HG03039 (cell line): ENCODE measurements around the gene TXNDC2.
"Not testable (repeated sequence)": the region's sequence is repeated elsewhere in the genome, so short reads cannot be mapped to it uniquely, and the experiment has no call there.

Source experiments
- ATAC-seq: cut with Tn5 transposase; IDR thresholded peaks from one replicate; pipeline ENCODE4 v1.9.1; 2021; ENCODE audit warnings: mild to moderate bottlenecking, moderate library complexity; ENCODE audit not compliant: unreplicated experiment

Gene TXNDC2

GRCh38 chr18:9911226-9911625 lies 25.5 kb downstream of the TXNDC2 start:
- no peak for ATAC-seq

DNA sequence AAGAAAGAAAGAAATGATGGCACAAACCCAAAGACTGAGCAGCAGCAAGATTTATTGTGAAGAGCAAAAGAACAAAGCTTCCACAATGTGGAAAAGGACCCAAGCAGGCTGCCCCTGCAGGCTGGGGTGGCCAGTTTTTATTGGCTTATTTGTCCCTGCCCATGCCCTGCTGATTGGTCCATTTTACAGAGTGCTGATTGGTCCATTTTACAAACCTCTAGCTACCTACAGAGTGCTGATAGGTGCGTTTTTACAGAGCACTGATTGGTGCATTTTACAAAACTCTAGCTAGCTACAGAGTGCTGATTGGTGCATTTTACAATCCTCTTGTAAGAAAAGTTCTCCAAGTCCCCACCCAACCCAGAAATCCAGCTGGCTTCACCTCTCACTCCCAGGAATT lies 26.5 kb downstream of the TXNDC2 start:
- ATAC-seq, result not testable (repeated sequence)

GRCh38 chr18:9913151-9913525 lies 27.4 kb downstream of the TXNDC2 start:
- ATAC-seq, result no peak

DNA sequence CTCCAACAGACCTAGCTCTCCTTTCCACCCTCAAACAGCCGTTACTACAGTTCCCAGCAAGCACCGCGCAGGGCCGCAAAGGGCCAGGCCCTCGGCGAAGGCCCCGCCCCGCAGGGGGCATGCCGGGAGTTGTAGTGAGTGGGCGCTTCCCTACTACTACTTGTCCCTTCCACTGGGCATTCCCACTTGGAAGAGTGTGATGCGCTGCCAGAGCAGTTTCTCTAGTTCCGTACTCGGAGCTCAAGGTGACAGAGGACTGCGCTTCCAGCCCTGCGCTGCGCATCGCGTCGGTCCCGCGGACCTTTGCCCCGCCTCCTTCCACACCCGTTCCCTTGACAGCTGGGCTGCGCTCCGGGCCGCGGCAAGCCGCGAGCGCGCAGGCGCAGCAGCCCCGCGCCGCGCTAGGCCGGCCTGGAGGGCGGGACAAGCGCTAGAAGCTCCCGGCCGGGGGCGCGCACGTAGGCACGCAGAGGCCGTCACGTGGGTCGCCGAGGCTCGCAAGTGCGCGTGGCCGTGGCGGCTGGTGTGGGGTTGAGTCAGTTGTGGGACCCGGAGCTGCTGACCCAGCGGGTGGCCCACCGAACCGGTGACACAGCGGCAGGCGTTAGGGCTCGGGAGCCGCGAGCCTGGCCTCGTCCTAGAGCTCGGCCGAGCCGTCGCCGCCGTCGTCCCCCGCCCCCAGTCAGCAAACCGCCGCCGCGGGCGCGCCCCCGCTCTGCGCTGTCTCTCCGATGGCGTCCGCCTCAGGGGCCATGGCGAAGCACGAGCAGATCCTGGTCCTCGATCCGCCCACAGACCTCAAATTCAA lies 28.0 kb downstream of the TXNDC2 start, which contains the start of gene VAPA:
Gene VAPA (plus strand): TSS at position 491 of the 808 bp plus-strand sequence. CDS start 241 bp downstream, at position 732.
- peak; percentile 75 for ATAC-seq

GRCh38 chr18:9914334-9914583 lies 28.5 kb downstream of the TXNDC2 start:
- no peak for ATAC-seq

DNA sequence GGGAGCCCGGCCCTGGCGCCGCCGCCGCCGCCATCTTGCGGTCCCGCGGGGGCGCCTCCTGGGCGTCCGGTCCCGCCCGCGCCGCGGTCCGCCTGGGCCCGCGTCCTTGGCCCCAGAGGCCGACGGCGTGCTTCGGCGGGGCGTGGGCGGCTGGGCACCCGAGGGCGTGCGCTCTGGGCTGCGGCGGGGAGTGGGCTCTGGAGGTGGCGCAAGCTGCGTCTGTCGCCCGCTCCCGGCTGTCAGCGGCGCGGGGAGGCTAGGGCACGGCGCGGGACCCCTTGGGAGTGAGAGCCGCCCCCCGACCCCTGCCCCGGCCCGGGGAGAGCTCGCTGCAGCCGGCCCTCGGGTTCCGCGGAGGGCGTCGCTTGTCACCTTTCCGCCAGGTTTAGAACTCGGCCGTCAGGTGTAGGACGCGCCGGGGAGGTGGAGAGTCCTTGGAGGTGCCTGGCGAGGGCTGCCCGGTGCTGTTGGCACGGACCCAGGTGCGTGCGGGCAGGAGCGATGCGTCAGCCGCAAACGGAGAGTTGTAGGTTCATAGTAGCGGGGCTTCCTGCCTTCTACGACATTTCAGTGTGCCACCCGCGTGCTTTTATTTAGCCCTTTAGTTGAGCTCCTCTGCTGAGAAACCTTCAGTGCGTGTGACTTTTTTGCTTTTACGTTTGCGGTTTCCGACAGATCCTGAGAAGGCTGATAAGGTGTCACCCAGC lies 29.0 kb downstream of the TXNDC2 start:
- ATAC-seq, result peak; percentile 32

DNA sequence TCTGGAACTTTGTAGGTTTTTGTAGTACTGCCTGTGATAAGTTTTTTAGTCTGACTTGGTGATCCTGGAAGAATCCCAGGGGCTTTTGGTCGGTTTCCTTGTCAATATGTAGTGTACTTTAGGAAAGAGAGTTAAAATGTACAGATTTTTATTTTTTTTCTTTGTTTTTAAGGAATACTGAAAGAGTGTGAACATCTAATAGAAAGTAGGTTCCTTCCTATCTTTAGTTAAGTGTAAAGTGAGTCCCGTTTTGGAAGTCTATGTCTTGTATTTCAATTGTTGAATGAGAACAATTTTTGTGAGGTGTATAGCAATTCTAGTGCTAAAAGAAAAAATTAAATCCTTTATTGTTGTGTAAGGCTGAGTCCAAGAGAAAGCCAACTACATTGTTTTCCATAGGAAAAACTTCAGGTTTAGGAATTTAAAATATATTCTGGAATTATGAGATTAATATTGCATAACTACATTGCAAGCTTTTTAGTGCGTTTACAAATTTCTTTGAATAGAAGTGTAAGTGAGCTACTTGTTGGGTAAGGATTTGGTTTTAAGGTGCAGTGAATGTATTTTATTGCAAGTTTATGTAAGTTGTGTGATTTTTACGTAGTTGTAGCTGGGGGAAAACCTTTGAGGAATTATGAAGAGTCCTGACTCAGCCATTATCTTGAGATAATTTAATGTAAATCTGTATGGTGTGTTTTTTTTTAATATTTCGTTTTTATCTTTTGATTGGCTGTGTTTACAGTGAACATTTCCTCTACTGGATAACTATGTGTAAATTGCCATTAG lies 29.7 kb downstream of the TXNDC2 start:
- ATAC-seq, result no peak

DNA sequence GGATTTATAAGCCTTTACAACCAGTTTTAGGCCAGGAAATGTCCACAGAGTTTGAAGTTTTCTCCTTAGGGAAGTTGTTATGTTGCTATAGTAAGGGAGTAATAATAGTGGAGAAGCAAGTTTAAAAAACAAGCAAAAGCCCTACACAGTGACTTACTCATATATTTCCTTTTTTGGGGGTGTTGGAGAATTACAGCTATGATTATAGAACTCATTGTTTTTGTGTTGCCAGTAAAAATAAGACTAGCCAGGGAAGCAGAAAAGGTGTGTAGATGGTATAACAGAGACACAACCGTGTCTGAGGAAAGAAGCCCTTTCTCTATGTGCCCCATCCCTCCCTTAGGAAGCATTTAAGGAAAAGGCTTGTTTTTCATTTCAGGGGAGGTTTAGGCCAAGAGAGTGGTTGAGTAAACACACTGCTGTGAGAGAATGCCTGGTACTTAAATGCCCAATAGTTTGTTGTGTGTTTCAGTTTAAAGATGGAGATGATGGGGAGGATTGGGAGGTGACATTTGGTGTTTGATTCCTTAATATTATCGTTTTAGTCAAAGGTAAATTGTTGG lies 30.4 kb downstream of the TXNDC2 start:
- ATAC-seq, result no peak

DNA sequence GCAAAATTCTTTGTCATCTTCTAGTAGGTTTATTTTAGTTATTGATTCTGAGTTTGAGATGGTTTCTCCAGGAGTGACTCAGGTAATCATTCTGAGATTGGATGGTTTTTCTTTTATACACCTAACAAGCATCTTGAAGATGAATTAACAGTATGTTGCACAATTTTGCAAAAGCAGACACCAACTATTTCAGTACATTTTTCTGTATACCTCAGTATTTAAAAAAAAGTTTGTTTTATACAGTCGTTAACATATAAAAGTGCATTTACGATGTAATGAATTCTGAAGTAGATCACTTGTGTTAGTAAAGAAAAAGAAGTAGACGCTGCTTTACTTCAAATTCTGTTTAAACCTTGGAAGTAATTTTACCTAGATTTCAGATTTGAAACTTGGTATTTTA lies 31.0 kb downstream of the TXNDC2 start:
- no peak for ATAC-seq

- no peak for ATAC-seq
These were observed 32.4 kb downstream of the TXNDC2 start for GRCh38 chr18:9918016-9918680.

DNA sequence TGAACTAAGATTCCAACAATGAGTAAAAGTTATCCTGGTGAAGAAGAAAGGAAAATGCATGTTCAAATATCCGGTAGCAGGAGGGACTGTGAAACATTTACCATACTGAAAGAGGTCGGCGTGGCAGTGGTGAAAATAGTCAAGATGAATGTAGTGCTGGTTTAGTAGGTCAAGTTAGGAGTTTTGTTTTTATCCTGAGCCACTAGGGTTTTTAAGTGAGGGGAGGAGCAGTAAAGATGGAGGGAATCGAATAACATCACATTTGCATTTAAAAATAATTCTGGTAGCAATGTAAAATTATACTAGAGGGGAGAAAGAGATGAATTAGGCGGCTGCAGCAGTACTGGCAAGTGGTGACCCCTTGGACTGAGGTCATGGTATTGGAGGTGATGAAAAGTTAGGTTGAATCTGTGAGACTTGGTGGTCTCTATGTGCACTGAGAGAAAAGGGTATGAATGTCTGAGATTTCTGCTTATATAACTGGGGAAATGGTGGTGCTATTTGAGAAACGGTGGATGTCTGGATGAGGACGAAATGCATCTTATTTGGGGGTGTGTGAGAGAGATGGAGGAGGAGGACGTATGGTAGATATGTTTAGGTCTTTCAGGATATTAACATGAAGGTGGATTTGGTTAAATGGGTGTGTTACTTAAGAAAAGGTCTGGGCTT lies 33.9 kb downstream of the TXNDC2 start:
- ATAC-seq, result no peak

- no peak for ATAC-seq
These were observed 37.0 kb downstream of the TXNDC2 start for GRCh38 chr18:9922592-9923311.

GRCh38 chr18:9924371-9924943 lies 38.7 kb downstream of the TXNDC2 start:
- no peak for ATAC-seq

- ATAC-seq, result no peak
These were observed 39.6 kb downstream of the TXNDC2 start for GRCh38 chr18:9925369-9925768.

DNA sequence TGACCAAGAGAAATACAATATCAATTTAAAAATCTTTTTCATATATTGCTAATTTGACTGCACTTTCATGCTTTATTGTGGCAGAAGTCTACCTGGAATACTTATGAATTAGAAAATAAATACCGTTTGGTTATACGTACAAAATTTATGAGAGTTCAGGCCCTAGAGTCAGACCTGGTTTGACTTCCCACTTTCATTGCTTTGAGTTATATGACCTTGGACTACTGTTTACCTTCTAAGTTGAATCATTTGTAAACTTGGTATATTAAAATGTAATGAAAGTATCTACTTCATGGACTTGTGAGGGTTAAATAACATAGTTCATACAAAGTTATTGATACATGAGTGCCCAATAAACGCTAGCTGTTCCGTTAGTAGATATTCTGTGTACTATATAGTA lies 40.0 kb downstream of the TXNDC2 start:
- no peak for ATAC-seq

DNA sequence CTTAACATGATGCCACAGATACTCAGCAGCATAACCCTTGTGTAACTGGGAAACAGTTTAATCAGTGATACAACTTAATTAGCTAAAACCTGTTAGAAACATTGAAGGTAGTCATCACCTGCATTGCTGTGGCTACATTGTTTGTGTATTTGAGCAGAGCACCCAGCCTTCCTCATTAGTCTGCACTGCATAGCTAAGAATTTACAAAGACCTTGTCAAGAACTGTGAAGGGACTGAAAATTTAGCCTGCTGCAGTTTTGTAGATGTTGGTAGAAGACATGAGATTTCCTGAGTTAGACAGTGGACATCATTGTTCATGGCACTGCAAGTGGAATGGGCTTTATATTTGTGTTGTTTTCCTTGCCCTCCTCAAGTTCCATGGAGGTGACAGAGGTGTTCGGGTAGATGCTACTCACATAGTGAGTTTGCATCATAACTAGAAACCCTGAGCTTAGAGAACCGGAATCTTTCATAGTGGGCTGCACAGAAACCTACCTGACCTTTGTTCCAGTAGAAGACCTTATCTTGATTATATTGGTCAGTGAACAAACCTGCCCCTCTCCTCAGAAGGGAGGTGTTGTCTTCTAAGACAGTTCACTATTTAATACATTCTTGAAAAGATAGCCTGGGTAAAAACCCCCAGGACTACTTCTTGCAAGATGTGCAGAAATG lies 40.6 kb downstream of the TXNDC2 start:
- ATAC-seq, result no peak

DNA sequence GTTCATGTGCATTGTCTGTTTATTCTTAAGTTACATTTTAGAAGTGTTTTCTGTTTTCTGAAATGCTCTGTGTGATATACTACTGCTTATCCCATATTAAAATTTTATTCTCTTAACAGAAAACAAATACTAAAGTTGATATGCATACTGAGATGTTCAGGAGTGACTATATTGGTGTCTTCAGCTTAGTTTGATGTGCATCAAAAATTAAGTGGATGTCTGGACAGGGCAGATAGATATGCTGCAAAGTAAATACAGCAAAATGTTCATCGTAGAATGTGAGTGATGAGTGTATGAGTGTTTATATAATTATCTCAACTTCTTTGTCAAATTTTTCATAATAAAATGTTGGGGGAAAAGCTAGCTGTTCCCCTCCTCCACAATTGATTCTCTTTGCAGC lies 41.2 kb downstream of the TXNDC2 start:
- ATAC-seq, result no peak

DNA sequence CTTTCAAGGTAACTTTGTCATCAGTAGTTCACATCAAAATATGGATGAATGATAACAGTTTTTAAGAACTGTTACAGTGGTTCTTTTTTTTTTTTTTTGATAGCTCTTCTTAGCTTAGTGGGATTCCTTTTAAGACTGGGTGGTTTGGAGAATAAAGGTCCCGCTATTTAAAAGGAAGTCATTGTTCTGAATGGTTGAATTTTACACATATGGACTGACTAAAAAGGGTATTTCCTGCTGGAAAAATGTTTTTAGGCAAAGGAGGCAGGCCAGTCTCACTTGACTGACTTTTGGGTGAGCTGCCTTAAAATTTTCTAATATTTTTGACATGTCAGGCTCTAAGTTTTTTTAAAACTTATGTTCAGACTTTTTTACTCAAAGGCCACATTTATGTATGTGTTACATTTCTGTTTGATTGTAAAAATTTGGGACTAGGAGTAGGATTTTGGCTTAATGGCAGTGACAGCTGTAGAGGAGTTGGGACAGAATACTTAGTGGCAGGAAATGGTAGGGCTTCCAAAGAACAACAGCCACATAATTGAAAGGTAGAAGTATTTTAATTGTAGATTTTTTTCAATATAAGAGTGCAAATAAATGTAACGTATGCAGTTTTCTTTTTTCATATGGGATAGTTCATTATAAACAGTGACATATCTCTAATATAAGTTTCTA lies 41.8 kb downstream of the TXNDC2 start:
- ATAC-seq, result no peak
